HepG2 (cell line): ENCODE results near the gene TSPAN5. TPM values are rescaled to one million over a fixed set of nuclear protein-coding genes. Genes with fewer than 3 reads are reported as not detected.

Experiments used
- ATAC-seq: fragments of 200-7000 bp; cut with Tn5 transposase; 3 replicates; pipeline ENCODE4 v1.9.1; 2020; ENCODE audit warnings: mild to moderate bottlenecking, moderate library complexity
- BruUV-seq: library from RNA; stranded (reverse); fragments of 400-500 nt; replicated peaks from 2 replicates; lab custom pipeline; 2021; lab: Mats Ljungman, UMichigan
- CTCF ChIA-PET: fragments of 300-600 bp; formaldehyde crosslinking; extraction: SDS; loops from one replicate; lab custom pipeline; 2021; ENCODE audit warnings: low total read pairs, inconsistent platforms, low intra/inter-chr PET ratio; lab: Yijun Ruan, JAX
- POLR2A ChIA-PET: fragments of 350-600 bp; sonication (Branson Sonifier 250); formaldehyde crosslinking; loops from one replicate; lab custom pipeline; 2020; ENCODE audit warnings: antibody characterized with exemption, inconsistent platforms; lab: Yijun Ruan, JAX
- DNase-seq: peaks from one replicate; pipeline ENCODE4 v3.0.0-alpha.2; 2015; ENCODE audit warnings: low spot score
- FAIRE-seq: peaks from 3 replicates; lab custom pipeline; 2011; peaks lifted over from hg19 to GRCh38; lab: Jason Lieb, UNC
- H2AFZ ChIP-seq: one replicate; pipeline ENCODE4 v1.6.1; 2011; ENCODE audit warnings: low read length, inconsistent platforms
- H3K27ac ChIP-seq: fragments of 300-600 bp; 3 replicates; pipeline ENCODE4 v1.8.0; 2011; ENCODE audit warnings: mixed run types, mild to moderate bottlenecking, mixed read lengths, low read length, inconsistent platforms; ENCODE audit not compliant: insufficient read depth; ENCODE audit errors: extremely low read length
- H3K27me3 ChIP-seq, 2 experiments: fragments of 200-600 bp in 1 of 2; 2 replicates in 1 of 2; 3 replicates in 1 of 2; pipeline versions ENCODE4 v1.6.0 to v1.8.0; 2011; ENCODE audit warnings: low read length in 2 of 2, mild to moderate bottlenecking in 2 of 2, moderate library complexity in 2 of 2, inconsistent platforms in 1 of 2; ENCODE audit not compliant: insufficient read depth in 2 of 2, control insufficient read depth in 1 of 2
- H3K36me3 ChIP-seq, 2 experiments: fragments of 200-600 bp in 1 of 2; replicated peaks in 1 of 2; 2 replicates in 1 of 2; 3 replicates in 1 of 2; pipeline versions ENCODE4 v1.5.1 to v1.8.0; 2011; ENCODE audit warnings: low read length in 2 of 2, inconsistent platforms in 1 of 2; ENCODE audit not compliant: insufficient read depth in 2 of 2, control insufficient read depth in 1 of 2
- H3K4me1 ChIP-seq: 2 replicates; pipeline ENCODE4 v1.5.1; 2012; ENCODE audit warnings: low read length, inconsistent platforms; ENCODE audit not compliant: insufficient read depth
- H3K4me2 ChIP-seq: 2 replicates; pipeline ENCODE4 v1.6.0; 2011; ENCODE audit warnings: low read depth, low read length, inconsistent platforms
- H3K4me3 ChIP-seq, 3 experiments: fragments of 200-600 bp in 1 of 3; sonication (generic), shearing (Covaris generic) in 1 of 3; replicated peaks in 1 of 3; 2 replicates each; pipeline ENCODE4 v1.5.1; 2011 to 2016; ENCODE audit warnings: low read length in 3 of 3, inconsistent platforms in 2 of 3, low read depth in 2 of 3, mild to moderate bottlenecking in 2 of 3, control low read depth in 1 of 3, mixed read lengths in 1 of 3; ENCODE audit not compliant: insufficient read depth in 1 of 3
- H3K79me2 ChIP-seq: one replicate; pipeline ENCODE4 v1.6.1; 2011; ENCODE audit warnings: low read length, inconsistent platforms; ENCODE audit not compliant: insufficient read depth
- H3K9ac ChIP-seq: 2 replicates; pipeline ENCODE4 v1.6.0; 2011; ENCODE audit warnings: mild to moderate bottlenecking, low read depth, low read length, inconsistent platforms; ENCODE audit not compliant: insufficient read depth
- H3K9me3 ChIP-seq: 2 replicates; pipeline ENCODE4 v1.5.1; 2012; ENCODE audit warnings: mild to moderate bottlenecking, low read length
- H4K20me1 ChIP-seq: 2 replicates; pipeline ENCODE4 v1.6.0; 2011; ENCODE audit warnings: inconsistent platforms, mild to moderate bottlenecking, low read length, moderate library complexity; ENCODE audit not compliant: insufficient read depth
- HOMEZ ChIP-seq: IDR thresholded peaks from 2 replicates; pipeline ENCODE4 v1.6.1; 2016; ENCODE audit warnings: low read depth
- MLX ChIP-seq: IDR thresholded peaks from 2 replicates; pipeline ENCODE4 v1.6.1; 2016
- SMC3 ChIP-seq: IDR thresholded peaks from 2 replicates; pipeline ENCODE4 v1.6.1; 2011; ENCODE audit warnings: low read length, improper control_type of control experiment
- TRIM22 ChIP-seq: fragments of 450-650 bp; IDR thresholded peaks from 2 replicates; pipeline ENCODE4 v1.6.1; 2017
- ZBTB34 ChIP-seq: sonication (generic); formaldehyde crosslinking; IDR thresholded peaks from 2 replicates; pipeline ENCODE4 v1.8.0; 2022; ENCODE audit warnings: mild to moderate bottlenecking, missing genetic modification reagents
- ZNF160 ChIP-seq: sonication (generic); formaldehyde crosslinking; IDR thresholded peaks from 2 replicates; pipeline ENCODE4 v1.8.0; 2022; ENCODE audit warnings: mild to moderate bottlenecking, inconsistent platforms, missing genetic modification reagents
- ZNF598 ChIP-seq: sonication (generic); formaldehyde crosslinking; IDR thresholded peaks from 2 replicates; pipeline ENCODE4 v1.5.1; 2020; ENCODE audit warnings: mild to moderate bottlenecking, missing genetic modification reagents, borderline replicate concordance
- ZNF724P ChIP-seq: sonication (generic); formaldehyde crosslinking; IDR thresholded peaks from 2 replicates; pipeline ENCODE4 v1.8.0; 2022; ENCODE audit warnings: missing genetic modification reagents, borderline replicate concordance
- ZNF737 ChIP-seq: sonication (generic); formaldehyde crosslinking; IDR thresholded peaks from 2 replicates; pipeline ENCODE4 v1.5.0; 2020; ENCODE audit warnings: missing genetic modification reagents, mild to moderate bottlenecking, borderline replicate concordance
- ZNF766 ChIP-seq: sonication (generic); formaldehyde crosslinking; IDR thresholded peaks from 2 replicates; pipeline ENCODE4 v1.5.0; 2020; ENCODE audit warnings: missing genetic modification reagents, borderline replicate concordance
- WGBS: methylation state at CpG from one replicate; pipeline ENCODE4 v1.1.6; 2017; ENCODE audit warnings: low lambda C conversion rate; 5-methylcytosine and 5-hydroxymethylcytosine counted together
- in situ Hi-C: cut with HindIII; loops from 2 replicates; pipeline ENCODE4 v1.10.0; 2017; ENCODE audit warnings: low pct_unique_long_range_greater_than_20kb; ENCODE audit not compliant: extremely low pct_ligation_motif_present
- intact Hi-C: fragments of 100-400 bp; cut with micrococcal nuclease; formaldehyde crosslinking; loops from one replicate; pipeline ENCODE4 v1.10.0; 2022; ENCODE audit not compliant: unreplicated experiment
- polyA plus RNA-seq, 8 experiments: library from polyadenylated mRNA; depleted of rRNA in 3 of 8; stranded (reverse) in 7 of 8; unstranded in 1 of 8; fragments of >200 nt; fragmentation: Illumina TruSeq in 4 of 8; extraction: Trizol in 4 of 8; gene quantifications; 2 replicates each; pipeline versions ENCODE4 v1.2.1 to v1.2.3, GENCODE V29; 2011 to 2016; ENCODE audit warnings: low read depth in 4 of 8, missing spikeins in 1 of 8, mixed read lengths in 1 of 8; ENCODE audit not compliant: insufficient read depth in 1 of 8
- total RNA-seq, 5 experiments: library from RNA; depleted of rRNA; stranded (reverse); fragments of >200 nt; fragmentation: Illumina TruSeq; extraction: Trizol; gene quantifications; 2 replicates each; pipeline ENCODE4 v1.2.3, GENCODE V29; 2016; ENCODE audit warnings: low read depth in 1 of 5
- TF ChIP-seq, protein P1 (sequence below): sonication (generic); formaldehyde crosslinking; IDR thresholded peaks from 2 replicates; pipeline ENCODE4 v1.4.0; 2020; ENCODE audit warnings: mild to moderate bottlenecking, missing genetic modification reagents

The TSPAN5 gene
- total and polyA plus RNA-seq, 2 of the 13 experiments (the other 11 are each of a cell fraction or from before 2014, with no cell fraction given), result 0.20 to 0.53 TPM

DNA sequence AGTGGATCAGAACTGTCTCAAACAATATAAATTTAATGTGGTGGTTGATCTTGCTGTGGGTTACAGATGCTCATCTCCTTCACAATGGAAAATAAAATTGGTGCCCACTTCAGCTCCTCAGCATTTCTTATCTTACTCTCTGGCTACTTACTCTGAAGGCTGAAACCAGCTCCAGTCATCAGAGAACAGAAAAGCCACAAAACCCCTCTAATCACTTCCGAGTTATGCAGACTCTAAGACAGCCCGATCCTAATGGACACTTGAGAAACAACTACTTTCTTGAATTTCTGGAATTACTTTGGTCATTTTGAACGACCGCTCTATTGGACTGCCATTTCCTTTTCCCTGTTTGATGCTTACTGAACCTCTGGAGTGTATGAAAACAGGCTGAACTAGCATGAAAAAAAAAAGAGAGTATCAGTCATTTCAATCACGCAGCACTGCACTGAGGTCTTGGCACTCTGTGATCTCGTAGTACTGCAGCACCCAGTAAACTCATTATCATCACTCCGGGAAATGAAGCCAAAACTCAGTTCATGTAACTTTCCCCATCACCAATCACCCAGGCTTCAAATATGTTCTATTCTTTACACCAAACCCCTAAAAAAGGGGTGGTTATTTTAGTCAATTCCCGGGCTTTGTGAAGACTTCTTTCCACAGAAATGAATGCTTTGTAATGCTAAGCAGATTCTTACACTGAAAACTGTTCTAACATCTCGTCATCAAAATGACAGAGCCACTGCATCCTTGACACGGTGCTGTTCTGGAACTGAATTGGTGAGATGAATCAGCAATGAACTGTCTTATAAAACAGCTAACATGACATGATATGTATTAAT is 54.5 kb downstream of the TSPAN5 start:
- no peak overlapping the region for H3K4me3 ChIP-seq
- BruUV-seq, result no TSS peak
- H3K27me3 ChIP-seq, result no peaks in the 10 kb centered on the region
- no peak overlapping the region for H3K9ac ChIP-seq
- no peak for DNase-seq
- in situ Hi-C loops, result no loop called here
- H3K27ac ChIP-seq, result no peak overlapping the region
- 39% methylated on average over 10 of the region's 10 CpGs for WGBS
- no peak for TF ChIP-seq ZNF724P (CRISPR knock-in tag)
- TF ChIP-seq MLX (CRISPR knock-in tag), result no peak
- TF ChIP-seq ZNF598 (CRISPR knock-in tag), result no peak
- TF ChIP-seq SMC3, result no peak
- no peak for TF ChIP-seq ZNF160
- TF ChIP-seq, protein P1, sequence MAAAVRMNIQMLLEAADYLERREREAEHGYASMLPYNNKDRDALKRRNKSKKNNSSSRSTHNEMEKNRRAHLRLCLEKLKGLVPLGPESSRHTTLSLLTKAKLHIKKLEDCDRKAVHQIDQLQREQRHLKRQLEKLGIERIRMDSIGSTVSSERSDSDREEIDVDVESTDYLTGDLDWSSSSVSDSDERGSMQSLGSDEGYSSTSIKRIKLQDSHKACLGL (CRISPR knock-in tag), result no peak
- no peak for TF ChIP-seq ZBTB34 (CRISPR knock-in tag)
- TF ChIP-seq ZNF737 (CRISPR knock-in tag), result no peak
- no peak for TF ChIP-seq TRIM22
- TF ChIP-seq HOMEZ (CRISPR knock-in tag), result no peak
- no peak for TF ChIP-seq ZNF766 (CRISPR knock-in tag)
- ChIA-PET CTCF (no interaction called here), POLR2A (no interaction called here)
- H3K4me1 ChIP-seq, result no peaks in the 10 kb centered on the region
- intact Hi-C loops, result no loop called here
- no peaks in the 10 kb centered on the region for H3K9me3 ChIP-seq
- no peaks in the 10 kb centered on the region for H3K79me2 ChIP-seq
- ATAC-seq, result no peak
- FAIRE-seq, result no peak
- no peaks in the 10 kb centered on the region for H3K36me3 ChIP-seq
- no peak overlapping the region for H3K4me2 ChIP-seq
- H2AFZ ChIP-seq, result no peak overlapping the region
- H4K20me1 ChIP-seq, result no peaks in the 10 kb centered on the region
